GM23248 (cell line): ENCODE data around the gene YPEL2. TPM values are rescaled to one million over a fixed set of nuclear protein-coding genes. Genes with fewer than 3 reads are reported as not detected.

Experiments used
- DNase-seq: peaks from one replicate; pipeline ENCODE4 v3.0.0-alpha.2; 2015
- H2AFZ ChIP-seq: fragments of 200-600 bp; sonication (generic); 2 replicates; pipeline ENCODE4 v1.6.1; 2016; ENCODE audit warnings: antibody characterized with exemption
- H3F3A ChIP-seq: fragments of 200-600 bp; sonication (generic); 2 replicates; pipeline ENCODE4 v1.6.1; 2016; ENCODE audit warnings: mild to moderate bottlenecking, antibody characterized with exemption, mixed run types; ENCODE audit not compliant: insufficient read depth
- H3K27ac ChIP-seq: fragments of 200-600 bp; sonication (generic); 2 replicates; pipeline ENCODE4 v1.5.1; 2016; ENCODE audit warnings: mild to moderate bottlenecking
- H3K27me3 ChIP-seq: fragments of 200-600 bp; sonication (generic); replicated peaks from 2 replicates; pipeline ENCODE4 v1.6.1; 2016; ENCODE audit warnings: mild to moderate bottlenecking; ENCODE audit not compliant: insufficient read depth
- H3K36me3 ChIP-seq: fragments of 200-600 bp; sonication (generic); 2 replicates; pipeline ENCODE4 v1.6.1; 2016; ENCODE audit warnings: low read depth, mild to moderate bottlenecking
- H3K4me1 ChIP-seq: fragments of 200-600 bp; sonication (generic); 2 replicates; pipeline ENCODE4 v1.6.1; 2016; ENCODE audit warnings: mild to moderate bottlenecking; ENCODE audit not compliant: insufficient read depth
- H3K4me2 ChIP-seq: fragments of 200-600 bp; sonication (generic); one replicate; pipeline ENCODE4 v1.6.1; 2016; ENCODE audit warnings: mild to moderate bottlenecking; ENCODE audit not compliant: unreplicated experiment
- H3K4me3 ChIP-seq: fragments of 200-600 bp; sonication (generic); 2 replicates; pipeline ENCODE4 v1.5.1; 2016; ENCODE audit warnings: mild to moderate bottlenecking
- H3K79me2 ChIP-seq: fragments of 200-600 bp; sonication (generic); 2 replicates; pipeline ENCODE4 v1.6.1; 2016; ENCODE audit warnings: mild to moderate bottlenecking; ENCODE audit not compliant: insufficient read depth
- H3K9ac ChIP-seq: fragments of 200-600 bp; sonication (generic); 2 replicates; pipeline ENCODE4 v1.6.1; 2016; ENCODE audit warnings: mild to moderate bottlenecking
- H3K9me2 ChIP-seq: fragments of 200-600 bp; sonication (generic); 2 replicates; pipeline ENCODE4 v1.6.1; 2016; ENCODE audit warnings: mixed run types, mild to moderate bottlenecking, moderate library complexity; ENCODE audit not compliant: insufficient read depth
- H3K9me3 ChIP-seq: fragments of 200-600 bp; sonication (generic); one replicate; pipeline ENCODE4 v1.6.1; 2017; ENCODE audit warnings: low read depth
- H4K20me1 ChIP-seq: fragments of 200-600 bp; sonication (generic); 2 replicates; pipeline ENCODE4 v1.6.0; 2016; ENCODE audit not compliant: insufficient read depth
- EZH2 ChIP-seq: fragments of 200-600 bp; sonication (generic); IDR thresholded peaks from 2 replicates; pipeline ENCODE4 v1.6.1; 2018; ENCODE audit warnings: antibody characterized with exemption, mild to moderate bottlenecking; ENCODE audit not compliant: insufficient read depth, poor library complexity, severe bottlenecking
- EZH2phosphoT487 ChIP-seq: fragments of 200-600 bp; sonication (generic); IDR thresholded peaks from 2 replicates; pipeline ENCODE4 v1.6.1; 2018; ENCODE audit warnings: antibody characterized with exemption, moderate library complexity, mild to moderate bottlenecking, low read depth; ENCODE audit not compliant: insufficient read depth
- WGBS, 2 experiments: methylation state at CpG; one replicate each; pipeline ENCODE4 v1.1.6; 2015 to 2017; ENCODE audit warnings: low lambda C conversion rate in 2 of 2, low coverage in 1 of 2; ENCODE audit errors: missing lambda C conversion rate in 2 of 2; 5-methylcytosine and 5-hydroxymethylcytosine counted together
- in situ Hi-C: fragments of 300-500 bp; cut with MboI; formaldehyde crosslinking; loops from 2 replicates; pipeline ENCODE4 v1.15.0; 2020
- polyA plus RNA-seq: library from polyadenylated mRNA; unstranded; fragments of >200 nt; fragmentation: Nextera tagmentation; extraction: Ambion mirVana; gene quantifications from 2 replicates; pipeline ENCODE4 v1.2.1, GENCODE V29; 2016
- total RNA-seq: library from RNA; depleted of rRNA; stranded (reverse); fragments of >200 nt; shearing (Covaris generic); gene quantifications from 2 replicates; pipeline ENCODE4 v1.2.3, GENCODE V29; 2014

The YPEL2 gene
- total and polyA plus RNA-seq, 2 experiments from 2014 or later = 5.8 to 9.6 TPM

DNA sequence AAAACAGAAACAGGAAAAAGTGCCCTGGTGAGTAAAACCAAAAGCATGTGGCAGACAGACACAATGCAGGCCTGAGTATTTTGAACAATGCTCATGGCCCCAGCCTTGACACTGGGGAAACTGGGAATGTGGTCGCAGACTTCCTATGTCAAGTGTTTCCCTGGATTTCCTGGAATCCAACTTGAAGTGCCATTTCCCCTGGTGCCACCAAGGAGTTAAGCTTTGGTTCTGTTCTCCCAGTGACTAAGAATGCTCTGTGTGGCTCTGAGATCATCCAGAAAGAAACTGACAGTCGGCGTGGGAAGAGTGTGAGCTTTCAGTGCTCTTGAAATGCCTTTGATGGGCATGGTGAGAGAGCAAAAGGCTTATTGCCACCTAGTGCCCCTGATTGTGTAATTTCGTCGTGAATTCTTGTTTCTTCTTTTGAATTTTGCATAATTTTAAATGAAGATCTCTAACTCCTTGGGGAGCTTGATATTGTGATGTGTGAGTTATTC lies 96.0 kb downstream of the YPEL2 start:
- H3K9me2 ChIP-seq = no peaks in the 10 kb centered on the region
- TF ChIP-seq EZH2phosphoT487 (no peak), EZH2 (no peak)
- H3K9me3 ChIP-seq = no peaks in the 10 kb centered on the region
- peaks cover 68% of the 10 kb centered on the region for H3F3A ChIP-seq
- H3K4me3 ChIP-seq = peak overlapping the region; percentile 46
- H3K9ac ChIP-seq = peak overlapping the region; percentile 73
- in situ Hi-C loops = no loop called here
- no peaks in the 10 kb centered on the region for H4K20me1 ChIP-seq
- no peaks in the 10 kb centered on the region for H3K79me2 ChIP-seq
- DNase-seq = peak; percentile 88
- H3K27me3 ChIP-seq = no peaks in the 10 kb centered on the region
- peak overlapping the region; percentile 93 for H3K27ac ChIP-seq
- peak overlapping the region; percentile 76 for H2AFZ ChIP-seq
- WGBS, 2 experiments = 1 to 6% methylated on average over 5 of the region's 5 CpGs
- H3K4me1 ChIP-seq = peaks cover 55% of the 10 kb centered on the region
- H3K36me3 ChIP-seq = no peaks in the 10 kb centered on the region
- peak overlapping the region; percentile 75 for H3K4me2 ChIP-seq

DNA sequence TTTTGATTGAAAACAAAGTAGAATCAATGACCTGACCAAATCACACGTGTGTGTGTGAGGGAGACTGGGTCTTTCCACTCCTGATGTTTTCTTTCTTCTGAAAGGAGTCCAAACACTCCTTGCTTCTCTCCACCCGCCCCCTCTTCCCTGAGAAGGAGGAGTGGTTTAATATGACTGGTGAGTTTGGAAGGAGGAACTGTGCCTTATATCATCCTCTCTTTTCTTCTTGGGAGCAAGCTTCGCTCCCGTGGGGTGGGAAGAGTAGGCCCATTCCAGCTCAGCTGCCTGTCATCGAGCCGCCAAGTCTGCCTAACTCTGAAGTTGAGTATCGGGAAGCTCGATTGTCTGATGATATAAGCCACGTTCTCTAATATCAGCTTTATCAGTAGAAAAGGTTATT lies 96.5 kb downstream of the YPEL2 start:
- peak overlapping the region; percentile 75 for H3K4me2 ChIP-seq
- DNase-seq = peak; percentile 89
- peak overlapping the region; percentile 73 for H3K9ac ChIP-seq
- H3K9me3 ChIP-seq = no peaks in the 10 kb centered on the region
- no peaks in the 10 kb centered on the region for H4K20me1 ChIP-seq
- H3K36me3 ChIP-seq = no peaks in the 10 kb centered on the region
- H3K4me1 ChIP-seq = peaks cover 55% of the 10 kb centered on the region
- no peak for TF ChIP-seq EZH2phosphoT487
- no peak for TF ChIP-seq EZH2
- H3K79me2 ChIP-seq = no peaks in the 10 kb centered on the region
- peak overlapping the region; percentile 76 for H2AFZ ChIP-seq
- 2 to 6% methylated on average over 9 of the region's 9 CpGs for WGBS, 2 experiments
- H3K4me3 ChIP-seq = peak overlapping the region; percentile 46
- peak overlapping the region; percentile 93 for H3K27ac ChIP-seq
- peaks cover 63% of the 10 kb centered on the region for H3F3A ChIP-seq
- in situ Hi-C loops = no loop called here
- no peaks in the 10 kb centered on the region for H3K27me3 ChIP-seq
- no peaks in the 10 kb centered on the region for H3K9me2 ChIP-seq

- Histone ChIP-seq H3K4me1 (peaks cover 46% of the 10 kb centered on the region), H3K36me3 (no peaks in the 10 kb centered on the region), H3K27ac (peak overlapping the region; percentile 93), H3K4me2 (peak overlapping the region; percentile 75), H4K20me1 (no peaks in the 10 kb centered on the region), H3F3A (peaks cover 53% of the 10 kb centered on the region), H3K27me3 (no peaks in the 10 kb centered on the region), H3K9ac (peak overlapping the region; percentile 73; the same call in 1 of the 2 replicates), H3K9me2 (no peaks in the 10 kb centered on the region), H3K79me2 (no peaks in the 10 kb centered on the region), H3K4me3 (no peak overlapping the region), H2AFZ (peak overlapping the region; percentile 76), H3K9me3 (no peaks in the 10 kb centered on the region)
- in situ Hi-C loops = no loop called here
- TF ChIP-seq EZH2 = no peak
- TF ChIP-seq EZH2phosphoT487 = no peak
- WGBS, 2 experiments = 42 to 46% methylated on average over 6 of the region's 6 CpGs
- DNase-seq = no peak
Measured at GRCh38 chr17:59428916-59429485, 97.5 kb downstream of the YPEL2 start.

GRCh38 chr17:59431601-59432000 lies 100.1 kb downstream of the YPEL2 start:
- no peak overlapping the region for H3K9ac ChIP-seq
- no peaks in the 10 kb centered on the region for H3K36me3 ChIP-seq
- no peak overlapping the region for H3K4me2 ChIP-seq
- no peaks in the 10 kb centered on the region for H3K79me2 ChIP-seq
- H3K4me3 ChIP-seq = no peak overlapping the region
- in situ Hi-C loops = no loop called here
- H4K20me1 ChIP-seq = no peaks in the 10 kb centered on the region
- H3K27me3 ChIP-seq = no peaks in the 10 kb centered on the region
- DNase-seq = no peak
- no peaks in the 10 kb centered on the region for H3K9me3 ChIP-seq
- TF ChIP-seq EZH2phosphoT487 = no peak
- H3K27ac ChIP-seq = no peak overlapping the region
- H3K4me1 ChIP-seq = peaks cover 35% of the 10 kb centered on the region
- H2AFZ ChIP-seq = no peak overlapping the region
- peaks cover 35% of the 10 kb centered on the region for H3F3A ChIP-seq
- H3K9me2 ChIP-seq = no peaks in the 10 kb centered on the region

GRCh38 chr17:59432657-59433056 lies 101.2 kb downstream of the YPEL2 start:
- Histone ChIP-seq H3F3A (peaks cover 26% of the 10 kb centered on the region), H4K20me1 (no peaks in the 10 kb centered on the region), H3K36me3 (no peaks in the 10 kb centered on the region), H3K9me2 (no peaks in the 10 kb centered on the region), H3K27ac (no peak overlapping the region), H2AFZ (no peak overlapping the region), H3K4me1 (peaks cover 27% of the 10 kb centered on the region), H3K79me2 (no peaks in the 10 kb centered on the region), H3K9me3 (no peaks in the 10 kb centered on the region), H3K27me3 (no peaks in the 10 kb centered on the region), H3K9ac (no peak overlapping the region), H3K4me3 (no peak overlapping the region), H3K4me2 (no peak overlapping the region)
- WGBS, 2 experiments = 74 to 84% methylated on average over 1 of the region's 1 CpG
- TF ChIP-seq EZH2phosphoT487 (no peak), EZH2 (no peak)
- DNase-seq = no peak
- in situ Hi-C loops = no loop called here
